Measurements from ENCODE around the gene PLEKHJ1. TPM values are rescaled to one million over a fixed set of nuclear protein-coding genes. Genes with fewer than 3 reads are reported as not detected.

PLEKHJ1 gene
- total RNA-seq, 2 experiments from 2014 or later: 78.0 to 79.9 TPM

DNA sequence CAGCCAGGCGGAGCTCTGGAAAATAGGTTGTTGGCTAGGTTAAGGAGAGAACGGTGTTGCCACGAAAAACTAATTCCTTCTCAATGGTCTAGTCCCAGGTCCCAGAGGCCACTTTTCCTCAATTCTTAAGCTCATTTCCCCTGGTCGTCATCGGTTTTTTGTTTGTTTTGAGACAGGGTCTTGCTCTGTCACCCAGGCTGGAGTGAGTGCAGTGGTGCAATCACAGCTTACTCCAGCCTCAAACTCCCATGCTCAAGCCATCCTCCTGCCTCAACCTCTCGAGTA is 1.7 kb upstream of the PLEKHJ1 start:
- no peaks in the 10 kb centered on the region for H3K9me3 Mint-ChIP-seq (ENCODE audit: insufficient read depth)
- ChIA-PET POLR2A (interaction anchor here (0.8 to 4.6 kb wide), 8 partner anchors 10 to 219 kb away, joined by 3 to 30 read pairs (median 4); partner anchors contain the start of genes LMNB2 and LSM7), CTCF (interaction anchor here (0.8 to 4.0 kb wide), 14 partner anchors 15 to 383 kb away, joined by 3 to 32 read pairs (median 4); partner anchors contain the start of genes AP3D1, LSM7 and SPPL2B)
- H3K4me3 Mint-ChIP-seq: peak overlapping the region; percentile 99
- peaks cover 64% of the 10 kb centered on the region for H3K36me3 Mint-ChIP-seq (ENCODE audit: low read depth)
- H3K27ac Mint-ChIP-seq: peak overlapping the region; percentile 100
- no peak for ATAC-seq
- DNase-seq: no peak
- H3K4me1 Mint-ChIP-seq (ENCODE audit: low read depth): peaks cover 75% of the 10 kb centered on the region
- no peaks in the 10 kb centered on the region for H3K27me3 Mint-ChIP-seq (ENCODE audit: low read depth)

GRCh38 chr19:2237051-2237868 is 1.1 kb upstream of the PLEKHJ1 start:
- no peak for DNase-seq
- H3K9me3 Mint-ChIP-seq (ENCODE audit: insufficient read depth): no peaks in the 10 kb centered on the region
- H3K27me3 Mint-ChIP-seq (ENCODE audit: low read depth): no peaks in the 10 kb centered on the region
- H3K4me1 Mint-ChIP-seq (ENCODE audit: low read depth): peaks cover 69% of the 10 kb centered on the region
- H3K27ac Mint-ChIP-seq: peak overlapping the region; percentile 100
- H3K36me3 Mint-ChIP-seq (ENCODE audit: low read depth): peaks cover 64% of the 10 kb centered on the region
- no peak for ATAC-seq
- CTCF ChIA-PET: interaction anchor here (0.8 to 4.0 kb wide), 11 partner anchors 16 to 383 kb away, joined by 3 to 32 read pairs (median 4); partner anchors contain the start of gene AP3D1
- POLR2A ChIA-PET: interaction anchor here (0.8 to 4.6 kb wide), 7 partner anchors 10 to 219 kb away, joined by 3 to 30 read pairs (median 5); partner anchors contain the start of gene LMNB2
- H3K4me3 Mint-ChIP-seq: peak overlapping the region; percentile 99

GRCh38 chr19:2236064-2236313 is 140 bp downstream of the PLEKHJ1 start:
- H3K27me3 Mint-ChIP-seq (ENCODE audit: low read depth): no peaks in the 10 kb centered on the region
- no peaks in the 10 kb centered on the region for H3K9me3 Mint-ChIP-seq (ENCODE audit: insufficient read depth)
- no peak for DNase-seq
- ChIA-PET CTCF (interaction anchor here (0.6 to 1.8 kb wide), 8 partner anchors 37 to 240 kb away, joined by 3 to 15 read pairs (median 3); partner anchors contain the start of genes GADD45B and PEAK3), POLR2A (interaction anchor here (0.7 to 2.0 kb wide), 5 partner anchors 22 to 240 kb away, joined by 3 to 13 read pairs (median 4); partner anchors contain the start of gene GADD45B)
- peak overlapping the region; percentile 99 for H3K4me3 Mint-ChIP-seq
- H3K4me1 Mint-ChIP-seq (ENCODE audit: low read depth): peaks cover 56% of the 10 kb centered on the region
- no peak for ATAC-seq
- peak overlapping the region; percentile 100 for H3K27ac Mint-ChIP-seq
- H3K36me3 Mint-ChIP-seq (ENCODE audit: low read depth): peaks cover 59% of the 10 kb centered on the region

GRCh38 chr19:2235381-2236063 is 607 bp downstream of the PLEKHJ1 start:
- peaks cover 55% of the 10 kb centered on the region for H3K36me3 Mint-ChIP-seq (ENCODE audit: low read depth)
- no peak for DNase-seq
- H3K27me3 Mint-ChIP-seq (ENCODE audit: low read depth): no peaks in the 10 kb centered on the region
- POLR2A ChIA-PET: interaction anchor here (0.7 to 2.0 kb wide), 5 partner anchors 22 to 241 kb away, joined by 3 to 13 read pairs (median 4); partner anchors contain the start of gene GADD45B
- H3K9me3 Mint-ChIP-seq (ENCODE audit: insufficient read depth): no peaks in the 10 kb centered on the region
- peak overlapping the region; percentile 90 for H3K27ac Mint-ChIP-seq
- H3K4me1 Mint-ChIP-seq (ENCODE audit: low read depth): peaks cover 52% of the 10 kb centered on the region
- CTCF ChIA-PET: interaction anchor here (0.6 to 1.8 kb wide), 9 partner anchors 37 to 241 kb away, joined by 3 to 15 read pairs (median 3); partner anchors contain the start of genes GADD45B and PEAK3
- peak; percentile 14 for ATAC-seq
- H3K4me3 Mint-ChIP-seq: peak overlapping the region; percentile 99

GRCh38 chr19:2234996-2235380 is 1.1 kb downstream of the PLEKHJ1 start:
- Mint-ChIP-seq H3K36me3 (ENCODE audit: low read depth) (peaks cover 54% of the 10 kb centered on the region), H3K4me3 (peak overlapping the region; percentile 99), H3K4me1 (ENCODE audit: low read depth) (peaks cover 48% of the 10 kb centered on the region), H3K27ac (peak overlapping the region; percentile 90), H3K9me3 (ENCODE audit: insufficient read depth) (no peaks in the 10 kb centered on the region), H3K27me3 (ENCODE audit: low read depth) (no peaks in the 10 kb centered on the region)
- POLR2A ChIA-PET: interaction anchor here (1.7 to 2.0 kb wide), 2 partner anchors 35 to 38 kb away, joined by 4 to 13 read pairs; no protein-coding TSS in a partner anchor
- no peak for ATAC-seq
- DNase-seq: no peak
- CTCF ChIA-PET: interaction anchor here (1.0 to 1.8 kb wide), 6 partner anchors 38 to 241 kb away, joined by 3 to 15 read pairs (median 6); partner anchors contain the start of gene GADD45B

DNA sequence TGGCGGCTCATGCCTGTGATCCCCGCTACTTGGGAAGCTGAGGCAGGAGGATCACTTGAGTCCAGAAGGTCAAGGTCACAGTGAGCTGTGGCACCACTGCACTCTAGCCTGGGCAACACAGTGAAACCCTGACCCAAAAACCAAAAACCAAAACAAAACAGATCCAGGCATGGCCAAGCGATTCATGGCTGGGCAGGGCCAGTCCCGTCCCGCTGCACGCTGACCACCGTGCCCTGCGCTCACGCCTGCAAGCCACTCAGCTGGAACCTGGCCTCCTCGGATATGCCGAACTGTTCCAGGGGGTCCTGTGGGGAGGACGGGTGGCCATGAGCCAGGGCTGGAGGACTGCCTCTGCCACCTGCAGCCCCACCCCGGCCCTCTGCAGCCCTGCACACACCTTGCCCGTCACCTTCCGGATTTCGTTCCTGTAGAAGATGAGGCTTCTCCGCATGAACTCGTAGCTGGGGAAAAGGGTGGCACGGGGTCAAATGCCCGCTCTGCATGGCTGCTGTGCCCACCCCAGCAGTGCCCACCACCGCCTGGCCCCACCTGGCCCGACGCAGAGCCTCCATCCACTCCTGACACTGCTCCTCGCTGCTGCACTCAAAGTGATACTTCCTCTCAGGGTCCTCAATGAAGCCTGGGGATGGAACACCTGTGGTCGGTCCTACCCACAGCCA is 2.4 kb downstream of the PLEKHJ1 start:
- H3K4me3 Mint-ChIP-seq: peak overlapping the region; percentile 99

DNA sequence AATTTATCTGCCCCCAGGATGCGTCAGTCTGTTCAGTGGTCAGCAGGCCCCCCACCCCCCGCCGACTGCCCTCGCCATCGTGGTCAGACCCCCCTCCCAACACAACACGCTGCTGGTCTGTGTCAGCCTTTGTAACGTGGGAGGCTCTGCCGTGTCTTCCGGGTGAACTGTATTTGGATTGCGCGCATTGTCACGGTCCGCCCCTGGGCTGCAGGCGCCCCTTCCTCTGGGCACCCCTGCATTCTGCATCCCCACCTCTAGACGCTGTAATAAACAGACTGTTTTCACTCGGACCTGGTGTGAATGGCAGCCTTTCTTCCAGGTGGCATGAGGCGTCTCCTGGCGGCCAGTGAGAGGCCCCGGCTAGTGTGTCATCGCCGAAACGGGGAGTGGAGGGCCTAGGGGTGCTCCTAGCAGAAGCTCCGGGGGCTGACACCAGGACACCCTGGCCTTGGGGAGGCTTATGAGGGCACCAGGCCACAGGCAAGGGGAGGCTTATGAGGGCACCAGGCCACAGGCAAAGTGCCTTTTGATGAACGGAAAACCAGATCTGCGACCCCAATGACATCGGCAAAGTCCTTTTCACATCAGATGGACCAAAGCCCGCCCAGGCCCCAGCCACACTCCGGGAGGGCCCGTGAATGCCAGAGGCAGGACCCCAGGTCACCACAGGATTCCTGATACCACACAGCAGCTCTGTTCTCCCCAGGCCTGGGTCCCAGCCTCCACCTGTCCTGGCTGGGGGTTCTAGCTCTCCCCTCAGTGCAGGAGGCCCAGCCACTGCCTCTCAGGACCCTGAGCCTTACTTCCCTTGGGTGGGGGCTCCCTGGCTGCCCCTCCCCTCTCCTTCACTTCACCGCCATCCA is 3.6 kb downstream of the PLEKHJ1 start:
- H3K27me3 Mint-ChIP-seq (ENCODE audit: low read depth): no peaks in the 10 kb centered on the region
- ChIA-PET POLR2A (no interaction called here), CTCF (no interaction called here)
- H3K36me3 Mint-ChIP-seq (ENCODE audit: low read depth): peaks cover 43% of the 10 kb centered on the region
- H3K4me1 Mint-ChIP-seq (ENCODE audit: low read depth): peaks cover 24% of the 10 kb centered on the region
- peak overlapping the region; percentile 49 for H3K27ac Mint-ChIP-seq
- H3K4me3 Mint-ChIP-seq: no peak overlapping the region
- no peak for DNase-seq
- no peaks in the 10 kb centered on the region for H3K9me3 Mint-ChIP-seq (ENCODE audit: insufficient read depth)
- no peak for ATAC-seq

More for the DNA sequence above, 2.4 kb downstream of the PLEKHJ1 start:
- no peak for ATAC-seq
- Mint-ChIP-seq H3K9me3 (ENCODE audit: insufficient read depth) (no peaks in the 10 kb centered on the region), H3K27me3 (ENCODE audit: low read depth) (no peaks in the 10 kb centered on the region), H3K36me3 (ENCODE audit: low read depth) (peaks cover 54% of the 10 kb centered on the region), H3K4me1 (ENCODE audit: low read depth) (peaks cover 37% of the 10 kb centered on the region), H3K27ac (peak overlapping the region; percentile 90)
- ChIA-PET POLR2A (no interaction called here), CTCF (interaction anchor here (1.1 to 1.3 kb wide), 2 partner anchors 40 to 78 kb away, joined by 3 to 6 read pairs; no protein-coding TSS in a partner anchor)
- DNase-seq: no peak

GRCh38 chr19:2231621-2232221 is 4.4 kb downstream of the PLEKHJ1 start:
- ATAC-seq (no peak), DNase-seq (no peak)
- Mint-ChIP-seq H3K27me3 (ENCODE audit: low read depth) (no peaks in the 10 kb centered on the region), H3K4me3 (no peak overlapping the region), H3K9me3 (ENCODE audit: insufficient read depth) (no peaks in the 10 kb centered on the region), H3K27ac (no peak overlapping the region), H3K36me3 (ENCODE audit: low read depth) (peaks cover 39% of the 10 kb centered on the region), H3K4me1 (ENCODE audit: low read depth) (peaks cover 23% of the 10 kb centered on the region)
- POLR2A ChIA-PET: interaction anchor here (1.2 to 1.4 kb wide), 2 partner anchors 15 to 76 kb away, joined by 3 to 5 read pairs; no protein-coding TSS in a partner anchor
- CTCF ChIA-PET: no interaction called here

GRCh38 chr19:2230807-2231533 is 5.2 kb downstream of the PLEKHJ1 start:
- no peak for ATAC-seq
- ChIA-PET CTCF (interaction anchor here (0.7 kb wide), 1 partner anchor 43 kb away, joined by 3 read pairs; no protein-coding TSS in a partner anchor), POLR2A (interaction anchor here (1.2 to 1.6 kb wide), 3 partner anchors 14 to 75 kb away, joined by 3 to 5 read pairs (median 4); no protein-coding TSS in a partner anchor)
- no peaks in the 10 kb centered on the region for H3K9me3 Mint-ChIP-seq (ENCODE audit: insufficient read depth)
- no peak for DNase-seq
- peaks cover 36% of the 10 kb centered on the region for H3K36me3 Mint-ChIP-seq (ENCODE audit: low read depth)
- H3K27ac Mint-ChIP-seq: no peak overlapping the region
- peaks cover 20% of the 10 kb centered on the region for H3K4me1 Mint-ChIP-seq (ENCODE audit: low read depth)
- no peak overlapping the region for H3K4me3 Mint-ChIP-seq
- no peaks in the 10 kb centered on the region for H3K27me3 Mint-ChIP-seq (ENCODE audit: low read depth)

- peaks cover 42% of the 10 kb centered on the region for H3K36me3 Mint-ChIP-seq (ENCODE audit: low read depth)
- ChIA-PET CTCF (interaction anchor here (0.7 kb wide), 1 partner anchor 44 kb away, joined by 3 read pairs; no protein-coding TSS in a partner anchor), POLR2A (interaction anchor here (0.6 to 1.6 kb wide), 3 partner anchors 13 to 225 kb away, joined by 3 to 5 read pairs (median 4); no protein-coding TSS in a partner anchor)
- DNase-seq (no peak), ATAC-seq (no peak)
- H3K9me3 Mint-ChIP-seq (ENCODE audit: insufficient read depth): no peaks in the 10 kb centered on the region
- peaks cover 18% of the 10 kb centered on the region for H3K4me1 Mint-ChIP-seq (ENCODE audit: low read depth)
- H3K27me3 Mint-ChIP-seq (ENCODE audit: low read depth): no peaks in the 10 kb centered on the region
- peak overlapping the region; percentile 71 for H3K27ac Mint-ChIP-seq
- H3K4me3 Mint-ChIP-seq: no peak overlapping the region
Observed at GRCh38 chr19:2230033-2230531, 6.0 kb downstream of the PLEKHJ1 start.

Measured in activated CD8-positive, alpha-beta T cell treated with anti-CD3 and anti-CD28 coated beads, Interleukin-2, amount 10 ng/mL, durations not matched to agents 7 days and 5 days (primary cell).